Liver (tissue), 9 donors: Measurements from ENCODE around the gene TBL1X. TPM values are rescaled to one million over a fixed set of nuclear protein-coding genes. Genes with fewer than 3 reads are reported as not detected.

ENCODE experiments used
- DNase-seq: peaks from one replicate; pipeline ENCODE4 v3.0.0-alpha.2; 2017; ENCODE audit warnings: low spot score
- H3K27ac ChIP-seq, 2 donors: one replicate each; pipeline ENCODE4 v1.7.0; 2013; ENCODE audit warnings: inconsistent platforms in 2 of 2, low read length in 2 of 2, control low read depth in 1 of 2, low read depth in 1 of 2, mild to moderate bottlenecking in 1 of 2
- H3K27me3 ChIP-seq, 4 donors: one replicate each; pipeline versions ENCODE4 v1.6.1 to v1.7.0; 2013; ENCODE audit warnings: low read length in 3 of 4, inconsistent platforms in 1 of 4, mild to moderate bottlenecking in 1 of 4, moderate library complexity in 1 of 4; ENCODE audit not compliant: control insufficient read depth in 4 of 4, insufficient read depth in 4 of 4
- H3K36me3 ChIP-seq, 4 donors: one replicate each; pipeline versions ENCODE4 v1.6.1 to v1.7.0; 2013; ENCODE audit warnings: low read length in 3 of 4, mild to moderate bottlenecking in 3 of 4, low read depth in 1 of 4, moderate library complexity in 1 of 4; ENCODE audit not compliant: control insufficient read depth in 4 of 4, insufficient read depth in 3 of 4
- H3K4me1 ChIP-seq, 4 donors: one replicate each; pipeline versions ENCODE4 v1.6.1 to v1.7.0; 2013; ENCODE audit warnings: low read length in 3 of 4, mild to moderate bottlenecking in 3 of 4, moderate library complexity in 1 of 4; ENCODE audit not compliant: control insufficient read depth in 4 of 4, insufficient read depth in 4 of 4
- H3K4me3 ChIP-seq, 3 donors: one replicate each; pipeline versions ENCODE4 v1.6.1 to v1.7.0; 2013; ENCODE audit warnings: low read length in 3 of 3, control low read depth in 1 of 3, low read depth in 1 of 3, mild to moderate bottlenecking in 1 of 3
- H3K9ac ChIP-seq, 2 donors: one replicate each; pipeline ENCODE4 v1.7.0; 2013; ENCODE audit warnings: low read length in 2 of 2, mild to moderate bottlenecking in 2 of 2, moderate library complexity in 2 of 2, control low read depth in 1 of 2, low read depth in 1 of 2
- H3K9me3 ChIP-seq, 4 donors: one replicate each; pipeline versions ENCODE4 v1.6.1 to v1.7.0; 2013; ENCODE audit warnings: low read length in 3 of 4; ENCODE audit not compliant: control insufficient read depth in 4 of 4
- CTCF ChIP-seq: fragments of 150-350 bp; IDR thresholded peaks from 2 replicates; pipeline ENCODE4 v1.5.1; 2017; ENCODE audit warnings: improper control_type of control experiment, low read depth, low read length; ENCODE audit not compliant: missing input control
- FOXA2 ChIP-seq: IDR thresholded peaks from 2 replicates; pipeline ENCODE4 v1.6.1; 2016; ENCODE audit warnings: antibody characterized with exemption
- GABPA ChIP-seq, 2 donors: IDR thresholded peaks in 1 of 2; conservative IDR thresholded peaks in 1 of 2; 2 replicates each; pipeline ENCODE4 v1.6.1; 2016; ENCODE audit warnings: antibody characterized with exemption in 2 of 2, mild to moderate bottlenecking in 1 of 2, moderate library complexity in 1 of 2
- HNF4A ChIP-seq, 2 donors: conservative IDR thresholded peaks; 2 replicates each; pipeline ENCODE4 v1.6.1; 2016; ENCODE audit warnings: antibody characterized with exemption in 2 of 2, mild to moderate bottlenecking in 2 of 2
- HNF4G ChIP-seq: IDR thresholded peaks from 2 replicates; pipeline ENCODE4 v1.6.1; 2016; ENCODE audit warnings: antibody characterized with exemption
- RAD21 ChIP-seq, 2 donors: IDR thresholded peaks; 2 replicates each; pipeline ENCODE4 v1.6.1; 2016; ENCODE audit warnings: antibody characterized with exemption in 2 of 2, mild to moderate bottlenecking in 2 of 2
- REST ChIP-seq: IDR thresholded peaks from 2 replicates; pipeline ENCODE4 v1.6.1; 2016; ENCODE audit warnings: antibody characterized with exemption, mild to moderate bottlenecking
- RXRA ChIP-seq, 2 donors: IDR thresholded peaks; 2 replicates each; pipeline ENCODE4 v1.6.1; 2017 to 2018; ENCODE audit warnings: antibody characterized with exemption in 2 of 2, mild to moderate bottlenecking in 1 of 2
- SP1 ChIP-seq: IDR thresholded peaks from 2 replicates; pipeline ENCODE4 v1.6.1; 2018; ENCODE audit warnings: antibody characterized with exemption, mild to moderate bottlenecking
- TAF1 ChIP-seq: conservative IDR thresholded peaks from 2 replicates; pipeline ENCODE4 v1.6.1; 2016; ENCODE audit warnings: antibody characterized with exemption, mild to moderate bottlenecking
- YY1 ChIP-seq: IDR thresholded peaks from 2 replicates; pipeline ENCODE4 v1.6.1; 2016; ENCODE audit warnings: antibody characterized with exemption, mild to moderate bottlenecking
- WGBS: extraction: QIAGEN DNeasy Blood & Tissue Kit; methylation state at CpG from one replicate; pipeline ENCODE4 v1.1.7; 2013; 5-methylcytosine and 5-hydroxymethylcytosine counted together
- polyA plus RNA-seq, 2 donors: library from polyadenylated mRNA; stranded (reverse) in 1 of 2; unstranded in 1 of 2; fragments of 200-250 nt in 1 of 2; fragments of >200 nt in 1 of 2; fragmentation: Nextera tagmentation in 1 of 2; extraction: Ambion mirVana in 1 of 2; gene quantifications; one replicate each; pipeline versions ENCODE4 v1.2.1 to v1.2.3, GENCODE V29; 2013 to 2015
- total RNA-seq, 2 donors: library from RNA; depleted of rRNA; stranded (reverse); fragments of >200 nt; gene quantifications; one replicate each; pipeline ENCODE4 v1.2.3, GENCODE V29; 2014
- TF ChIP-seq, protein P1 (sequence below): IDR thresholded peaks from 2 replicates; pipeline ENCODE4 v1.6.1; 2016; ENCODE audit warnings: antibody characterized with exemption
- TF ChIP-seq, protein P2 (sequence below): IDR thresholded peaks from 2 replicates; pipeline ENCODE4 v1.6.1; 2016; ENCODE audit warnings: antibody characterized with exemption
- donor health status: healthy.
- donor health status: healthy.
- donor health status: healthy.
- donor health status: healthy.
- donor health status: healthy.

The TBL1X gene
- total and polyA plus RNA-seq, 4 donors: 11.2 to 15.1 (median 11.8) TPM

DNA sequence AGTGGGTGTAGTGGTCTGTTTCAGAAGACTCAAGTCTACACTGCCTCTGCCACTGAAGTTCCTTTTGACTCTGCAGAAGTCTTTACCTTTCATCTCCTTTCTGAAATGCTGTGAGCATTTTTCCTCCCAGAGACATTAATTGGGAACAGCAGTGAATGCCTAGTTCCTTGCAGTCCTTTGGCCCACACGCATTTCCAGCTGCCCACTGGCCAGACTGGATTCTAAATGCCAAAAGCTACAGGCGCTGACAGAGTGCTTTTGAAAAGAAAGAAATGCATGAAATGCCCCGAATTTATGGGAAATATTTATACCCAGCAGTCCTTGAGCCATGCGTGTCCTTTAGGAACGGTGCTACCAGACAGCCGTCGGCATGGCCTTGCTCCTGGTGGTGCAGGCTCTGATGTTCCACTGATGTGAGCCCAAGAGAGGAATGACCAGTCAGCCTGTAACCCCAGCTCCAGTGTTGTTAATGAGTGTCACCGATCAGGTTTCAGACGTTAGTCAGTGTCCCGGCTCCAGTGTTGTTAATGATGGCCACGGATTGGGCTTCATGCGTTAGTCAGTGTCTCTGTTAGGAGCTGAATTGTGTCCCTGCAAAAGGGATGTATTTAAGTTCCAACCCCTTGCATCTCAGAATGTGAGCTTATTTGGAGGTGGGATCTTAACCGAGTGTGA is 132.6 kb downstream of the TBL1X start:
- Histone ChIP-seq H3K4me1 (peaks cover 0 to 6% (median 2%) of the 10 kb centered on the region in 4 donors), H3K4me3 (no peak overlapping the region), H3K27ac (no peak overlapping the region), H3K27me3 (no peaks in the 10 kb centered on the region), H3K36me3 (no peaks in the 10 kb centered on the region), H3K9me3 (no peaks in the 10 kb centered on the region), H3K9ac (no peak overlapping the region)
- 92% methylated on average over 13 of the region's 13 CpGs for WGBS
- DNase-seq: no peak
- TF ChIP-seq GABPA (IDR thresholded peaks at IDR 0.05 in 1 of 2, conservative IDR thresholded peaks at IDR 0.05 in 1 of 2): no peak
- peak in 1 of 2 donors; percentile 10 for TF ChIP-seq RXRA (IDR thresholded peaks at IDR 0.05)
- TF ChIP-seq YY1: no peak

- Histone ChIP-seq H3K4me1 (peaks cover 0 to 11% (median 3%) of the 10 kb centered on the region in 4 donors), H3K9me3 (no peaks in the 10 kb centered on the region), H3K9ac (no peak overlapping the region), H3K36me3 (no peaks in the 10 kb centered on the region), H3K27me3 (no peaks in the 10 kb centered on the region), H3K27ac (peak overlapping the region in 1 of 2 donors; percentile 25), H3K4me3 (no peak overlapping the region)
- WGBS: 29% methylated on average over 7 of the region's 7 CpGs
- DNase-seq: no peak
- TF ChIP-seq HNF4A (conservative IDR thresholded peaks at IDR 0.05) (peak in 1 of 2 donors; percentile 34), HNF4G (no peak), YY1 (no peak), SP1 (no peak), RXRA (IDR thresholded peaks at IDR 0.05) (peak in 1 of 2 donors; percentile 9), RAD21 (IDR thresholded peaks at IDR 0.05) (no peak), TAF1 (no peak), FOXA2 (no peak)
- TF ChIP-seq, protein P1, sequence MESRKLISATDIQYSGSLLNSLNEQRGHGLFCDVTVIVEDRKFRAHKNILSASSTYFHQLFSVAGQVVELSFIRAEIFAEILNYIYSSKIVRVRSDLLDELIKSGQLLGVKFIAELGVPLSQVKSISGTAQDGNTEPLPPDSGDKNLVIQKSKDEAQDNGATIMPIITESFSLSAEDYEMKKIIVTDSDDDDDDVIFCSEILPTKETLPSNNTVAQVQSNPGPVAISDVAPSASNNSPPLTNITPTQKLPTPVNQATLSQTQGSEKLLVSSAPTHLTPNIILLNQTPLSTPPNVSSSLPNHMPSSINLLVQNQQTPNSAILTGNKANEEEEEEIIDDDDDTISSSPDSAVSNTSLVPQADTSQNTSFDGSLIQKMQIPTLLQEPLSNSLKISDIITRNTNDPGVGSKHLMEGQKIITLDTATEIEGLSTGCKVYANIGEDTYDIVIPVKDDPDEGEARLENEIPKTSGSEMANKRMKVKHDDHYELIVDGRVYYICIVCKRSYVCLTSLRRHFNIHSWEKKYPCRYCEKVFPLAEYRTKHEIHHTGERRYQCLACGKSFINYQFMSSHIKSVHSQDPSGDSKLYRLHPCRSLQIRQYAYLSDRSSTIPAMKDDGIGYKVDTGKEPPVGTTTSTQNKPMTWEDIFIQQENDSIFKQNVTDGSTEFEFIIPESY: no peak
- TF ChIP-seq, protein P2, sequence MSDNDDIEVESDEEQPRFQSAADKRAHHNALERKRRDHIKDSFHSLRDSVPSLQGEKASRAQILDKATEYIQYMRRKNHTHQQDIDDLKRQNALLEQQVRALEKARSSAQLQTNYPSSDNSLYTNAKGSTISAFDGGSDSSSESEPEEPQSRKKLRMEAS: no peak
Observed at GRCh38 chrX:9598344-9598743, 133.5 kb downstream of the TBL1X start.

DNA sequence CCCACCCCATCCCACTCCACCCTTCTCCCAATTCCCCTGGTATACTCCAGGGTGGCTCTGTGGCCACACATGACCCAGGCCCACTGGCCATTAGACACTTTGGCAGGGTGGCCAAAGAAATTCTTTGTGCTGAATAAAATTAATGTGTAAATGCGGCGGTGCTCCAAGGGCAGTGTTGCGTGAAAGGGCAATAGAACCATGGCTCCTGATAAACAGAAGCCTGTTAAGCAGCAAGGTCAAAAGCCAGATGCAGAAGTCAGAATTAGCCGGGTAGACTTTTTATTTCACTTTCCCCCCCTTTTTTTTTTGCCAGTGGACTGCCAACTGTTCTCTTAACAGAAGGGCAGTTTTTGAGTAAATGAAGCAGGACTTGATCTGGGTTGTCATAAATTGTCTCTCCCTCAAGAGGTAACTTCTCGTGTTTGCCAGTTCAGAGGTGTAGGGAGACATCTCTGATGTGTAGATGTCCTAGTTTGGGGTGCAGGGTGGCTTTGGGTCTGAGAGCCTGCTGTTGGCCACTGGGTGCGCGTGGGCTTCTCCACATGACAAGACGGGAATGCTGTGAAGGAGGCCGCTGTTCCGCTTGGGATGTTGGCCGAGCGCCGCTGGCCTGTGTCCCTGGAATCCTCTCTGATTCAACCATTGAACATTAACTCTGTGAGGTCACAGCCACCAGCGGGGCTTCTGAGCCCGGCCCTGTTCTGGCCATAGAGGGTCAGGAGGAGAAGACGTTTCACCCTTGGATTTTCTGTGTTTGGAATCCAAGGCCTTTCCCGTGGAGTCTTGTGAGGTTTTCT is 139.5 kb downstream of the TBL1X start:
- Histone ChIP-seq H3K4me1 (peaks cover 11 to 46% (median 44%) of the 10 kb centered on the region in 4 donors), H3K27me3 (no peaks in the 10 kb centered on the region), H3K4me3 (no peak overlapping the region), H3K27ac (peak overlapping the region; percentile 83 to 99), H3K9me3 (no peaks in the 10 kb centered on the region), H3K9ac (no peak overlapping the region), H3K36me3 (peaks cover 0 to 2% (median 0%) of the 10 kb centered on the region in 4 donors)
- DNase-seq: no peak
- 17% methylated on average over 17 of the region's 17 CpGs for WGBS
- TF ChIP-seq YY1 (peak; percentile 31), GABPA (IDR thresholded peaks at IDR 0.05 in 1 of 2, conservative IDR thresholded peaks at IDR 0.05 in 1 of 2) (no peak), RXRA (IDR thresholded peaks at IDR 0.05) (peak; percentile 17 to 21), RAD21 (IDR thresholded peaks at IDR 0.05) (peak; percentile 4 to 22), REST (no peak), HNF4A (conservative IDR thresholded peaks at IDR 0.05) (peak in 1 of 2 donors; percentile 4), CTCF (no peak), FOXA2 (no peak), SP1 (peak; percentile 26)
- TF ChIP-seq, protein P2: no peak
